PC-9 (cell line): ENCODE measurements around the gene ADISSP. TPM values are rescaled to one million over a fixed set of nuclear protein-coding genes. Genes with fewer than 3 reads are reported as not detected.

ENCODE experiments used
- BruUV-seq: library from RNA; stranded (reverse); fragments of 400-500 nt; replicated peaks from 2 replicates; lab custom pipeline; 2021; lab: Mats Ljungman, UMichigan
- CTCF ChIA-PET: fragments of 300-600 bp; sonication (Branson Sonifier 250); formaldehyde crosslinking; loops from one replicate; lab custom pipeline; 2022; ENCODE audit warnings: antibody characterized with exemption; lab: Charles Lee
- POLR2A ChIA-PET: fragments of 300-600 bp; sonication (Branson Sonifier 250); formaldehyde crosslinking; loops from one replicate; lab custom pipeline; 2022; ENCODE audit warnings: antibody characterized with exemption; ENCODE audit not compliant: unreplicated experiment; lab: Charles Lee
- DNase-seq, 2 experiments: peaks; one replicate each; pipeline versions ENCODE4 v3.0.0 to v3.0.0-alpha.2; 2015 to 2022; ENCODE audit warnings: mixed read lengths in 1 of 2
- H2AFZ ChIP-seq: fragments of 200-600 bp; sonication (generic); 2 replicates; pipeline ENCODE4 v1.8.1; 2017; ENCODE audit warnings: antibody characterized with exemption
- H3F3A ChIP-seq: fragments of 200-600 bp; sonication (generic); 2 replicates; pipeline ENCODE4 v1.8.1; 2017; ENCODE audit warnings: antibody characterized with exemption, mild to moderate bottlenecking, low read depth; ENCODE audit not compliant: insufficient read depth
- H3K27ac ChIP-seq: fragments of 200-600 bp; sonication (generic); 2 replicates; pipeline ENCODE4 v1.6.1; 2016; ENCODE audit warnings: mixed run types
- H3K27me3 ChIP-seq: fragments of 200-600 bp; sonication (generic); 2 replicates; pipeline ENCODE4 v1.6.1; 2016; ENCODE audit warnings: low read depth, mixed run types; ENCODE audit not compliant: insufficient read depth
- H3K36me3 ChIP-seq: fragments of 200-600 bp; sonication (generic); 2 replicates; pipeline ENCODE4 v1.6.1; 2016; ENCODE audit warnings: low read depth, mixed run types
- H3K4me1 ChIP-seq: fragments of 200-600 bp; sonication (generic); replicated peaks from 2 replicates; pipeline ENCODE4 v1.6.1; 2016; ENCODE audit warnings: mixed run types; ENCODE audit not compliant: insufficient read depth
- H3K4me2 ChIP-seq: fragments of 200-600 bp; sonication (generic); 2 replicates; pipeline ENCODE4 v1.6.1; 2017; ENCODE audit warnings: mixed run types
- H3K4me3 ChIP-seq: fragments of 200-600 bp; sonication (generic); 2 replicates; pipeline ENCODE4 v1.6.1; 2016; ENCODE audit warnings: mixed run types
- H3K79me2 ChIP-seq: fragments of 200-600 bp; sonication (generic); 2 replicates; pipeline ENCODE4 v1.6.1; 2017; ENCODE audit warnings: low read depth, mixed run types
- H3K9me2 ChIP-seq: fragments of 200-600 bp; sonication (generic); 2 replicates; pipeline ENCODE4 v1.8.1; 2017; ENCODE audit warnings: mild to moderate bottlenecking; ENCODE audit not compliant: insufficient read depth
- H3K9me3 ChIP-seq: fragments of 200-600 bp; sonication (generic); 2 replicates; pipeline ENCODE4 v1.8.1; 2016; ENCODE audit warnings: low read depth; ENCODE audit not compliant: insufficient read depth
- H4K20me1 ChIP-seq: fragments of 200-600 bp; sonication (generic); 2 replicates; pipeline ENCODE4 v1.8.1; 2017; ENCODE audit not compliant: insufficient read depth
- CTCF ChIP-seq: fragments of 200-600 bp; sonication (generic); conservative IDR thresholded peaks from 2 replicates; pipeline ENCODE4 v1.6.1; 2017; ENCODE audit warnings: mixed run types, antibody characterized with exemption, mild to moderate bottlenecking, moderate library complexity
- EZH2 ChIP-seq: fragments of 200-600 bp; sonication (generic); IDR thresholded peaks from 2 replicates; pipeline ENCODE4 v1.8.0; 2017; ENCODE audit warnings: antibody characterized with exemption, low read depth
- intact Hi-C: fragments of 100-400 bp; cut with micrococcal nuclease; formaldehyde crosslinking; loops from one replicate; pipeline ENCODE4 v1.10.0; 2022; ENCODE audit not compliant: unreplicated experiment
- total RNA-seq: library from RNA; stranded (reverse); gene quantifications from 2 replicates; pipeline ENCODE4 v1.2.3, GENCODE V29; 2021

Gene ADISSP
- total RNA-seq, 1 experiment from 2014 or later: 86.9 TPM

- intact Hi-C loops: loop anchor here (1.0 to 10.0 kb wide), 6 partner anchors 13 to 323 kb away; partner anchors contain the start of gene RNF24
- peaks cover 34% of the 10 kb centered on the region for H3K4me1 ChIP-seq
- H2AFZ ChIP-seq: peak within 1 kb of the TSS; percentile 71
- ChIA-PET POLR2A (interaction anchor here (0.5 to 0.8 kb wide), 3 partner anchors 13 to 819 kb away, joined by 3 to 5 read pairs (median 3); partner anchors contain the start of genes ADISSP and AP5S1), CTCF (interaction anchor here (0.9 to 1.6 kb wide), 4 partner anchors 13 to 218 kb away, joined by 3 to 7 read pairs (median 5); partner anchors contain the start of gene ADISSP)
- no peaks in the 10 kb centered on the region for H3K9me2 ChIP-seq
- no peaks in the 10 kb centered on the region for H3K27me3 ChIP-seq
- TF ChIP-seq CTCF: peak; percentile 75
- TF ChIP-seq EZH2: no peak
- H3K4me3 ChIP-seq: peak within 1 kb of the TSS; percentile 65
- peak within 1 kb of the TSS; percentile 84 for H3K4me2 ChIP-seq
- H3K27ac ChIP-seq: no peak within 1 kb of the TSS
- H3K9me3 ChIP-seq: no peaks in the 10 kb centered on the region
- peaks cover 38% of the 10 kb centered on the region for H4K20me1 ChIP-seq
- H3F3A ChIP-seq: peaks cover 16% of the 10 kb centered on the region; the same call in 1 of the 2 replicates
- no TSS peak for BruUV-seq
- H3K36me3 ChIP-seq: no peaks in the 10 kb centered on the region
- peaks cover 30% of the 10 kb centered on the region for H3K79me2 ChIP-seq
- DNase-seq: peak; percentile 85 to 94
These were observed 13.8 kb upstream of the ADISSP start, which contains the start of gene SPEF1 for GRCh38 chr20:3781153-3781910. TSS of gene SPEF1 (minus strand) at chr20:3781448. CDS start at chr20:3781287, 161 bp downstream.

- H3K4me2 ChIP-seq: no peak overlapping the region
- H3K9me2 ChIP-seq: no peaks in the 10 kb centered on the region
- H3K79me2 ChIP-seq: peaks cover 9% of the 10 kb centered on the region
- no peak overlapping the region for H3K4me3 ChIP-seq
- TF ChIP-seq CTCF (no peak), EZH2 (no peak)
- ChIA-PET CTCF (no interaction called here), POLR2A (no interaction called here)
- no peak for DNase-seq
- peaks cover 20% of the 10 kb centered on the region for H3K4me1 ChIP-seq
- peaks cover 23% of the 10 kb centered on the region for H4K20me1 ChIP-seq
- no TSS peak for BruUV-seq
- H3K27ac ChIP-seq: no peak overlapping the region
- no peaks in the 10 kb centered on the region for H3K36me3 ChIP-seq
- no peak overlapping the region for H2AFZ ChIP-seq
- intact Hi-C loops: no loop called here
- no peaks in the 10 kb centered on the region for H3K27me3 ChIP-seq
- no peaks in the 10 kb centered on the region for H3K9me3 ChIP-seq
- H3F3A ChIP-seq: peaks cover 16% of the 10 kb centered on the region; the same call in 1 of the 2 replicates
These were observed 11.4 kb upstream of the ADISSP start for GRCh38 chr20:3778976-3779375.

GRCh38 chr20:3777716-3778629, 10.4 kb upstream of the ADISSP start:
- peaks cover 10% of the 10 kb centered on the region for H3K4me1 ChIP-seq
- no peaks in the 10 kb centered on the region for H3K9me2 ChIP-seq
- H3K9me3 ChIP-seq: no peaks in the 10 kb centered on the region
- ChIA-PET CTCF (interaction anchor here (0.7 kb wide), 3 partner anchors 14 to 357 kb away, joined by 3 to 4 read pairs (median 4); no protein-coding TSS in a partner anchor), POLR2A (interaction anchor here (0.6 to 0.8 kb wide), 5 partner anchors 9 to 383 kb away, joined by 3 to 7 read pairs (median 4); no protein-coding TSS in a partner anchor)
- no peak overlapping the region for H2AFZ ChIP-seq
- H3F3A ChIP-seq: peaks cover 15% of the 10 kb centered on the region; the same call in 1 of the 2 replicates
- TF ChIP-seq EZH2 (no peak), CTCF (no peak)
- H3K4me3 ChIP-seq: no peak overlapping the region
- intact Hi-C loops: no loop called here
- no TSS peak for BruUV-seq
- H3K27me3 ChIP-seq: no peaks in the 10 kb centered on the region
- no peaks in the 10 kb centered on the region for H3K79me2 ChIP-seq
- H3K4me2 ChIP-seq: peak overlapping the region; percentile 38
- peak in 1 of 2 experiments; percentile 62 for DNase-seq
- no peaks in the 10 kb centered on the region for H3K36me3 ChIP-seq
- H4K20me1 ChIP-seq: peaks cover 13% of the 10 kb centered on the region; the same call in 1 of the 2 replicates
- no peak overlapping the region for H3K27ac ChIP-seq
